K562 (cell line): ENCODE measurements around the gene NOVA1. TPM values are rescaled to one million over a fixed set of nuclear protein-coding genes. Genes with fewer than 3 reads are reported as not detected.

Experiments used
- ATAC-seq: fragments of 200-7000 bp; cut with Tn5 transposase; 3 replicates; pipeline ENCODE4 v1.9.1; 2020; ENCODE audit warnings: moderate library complexity
- BruUV-seq: library from RNA; stranded (reverse); fragments of 400-500 nt; replicated peaks from 2 replicates; lab custom pipeline; 2021; lab: Mats Ljungman, UMichigan
- CTCF ChIA-PET: fragments of 300-600 bp; formaldehyde crosslinking; extraction: SDS; loops from one replicate; lab custom pipeline; 2021; ENCODE audit warnings: low intra/inter-chr PET ratio; lab: Yijun Ruan, JAX
- POLR2A ChIA-PET: fragments of 300-600, 350-650 bp; sonication (Branson Sonifier 250); formaldehyde crosslinking; extraction: SDS; loops from one replicate; lab custom pipeline; 2021; ENCODE audit warnings: antibody characterized with exemption, inconsistent platforms; lab: Yijun Ruan, JAX
- DNase-seq, 4 experiments: peaks; one replicate each; pipeline versions ENCODE4 v3.0.0 to v3.0.0-alpha.2; 2011 to 2018; ENCODE audit warnings: low spot score in 3 of 4, mixed read lengths in 3 of 4; ENCODE audit errors: extremely low read depth in 1 of 4
- FAIRE-seq: peaks from 2 replicates; lab custom pipeline; 2011; peaks lifted over from hg19 to GRCh38; lab: Jason Lieb, UNC
- H2AFZ ChIP-seq: 2 replicates; pipeline ENCODE4 v1.6.0; 2011; ENCODE audit warnings: low read depth, low read length, control low read depth, inconsistent platforms
- H3K27ac ChIP-seq: fragments of 200-600 bp; 3 replicates; pipeline ENCODE4 v1.8.0; 2011; ENCODE audit warnings: low read depth, mild to moderate bottlenecking, control low read depth, inconsistent platforms, low read length, moderate library complexity, mixed read lengths; ENCODE audit errors: extremely low read depth
- H3K27me3 ChIP-seq, 2 experiments: fragments of 300-600 bp in 1 of 2; 2 replicates in 1 of 2; 3 replicates in 1 of 2; pipeline versions ENCODE4 v1.6.0 to v1.8.0; 2011; ENCODE audit warnings: inconsistent platforms in 2 of 2, low read length in 2 of 2, mild to moderate bottlenecking in 1 of 2, mixed read lengths in 1 of 2, moderate library complexity in 1 of 2; ENCODE audit not compliant: control insufficient read depth in 2 of 2, insufficient read depth in 2 of 2
- H3K36me3 ChIP-seq: fragments of 300-600 bp; 3 replicates; pipeline ENCODE4 v1.8.0; 2011; ENCODE audit warnings: mild to moderate bottlenecking, low read length, inconsistent platforms; ENCODE audit not compliant: control insufficient read depth, insufficient read depth
- H3K4me1 ChIP-seq, 2 experiments: fragments of 200-600 bp in 1 of 2; replicated peaks in 1 of 2; 2 replicates in 1 of 2; 3 replicates in 1 of 2; pipeline versions ENCODE4 v1.5.1 to v1.8.0; 2011; ENCODE audit warnings: inconsistent platforms in 2 of 2, low read length in 2 of 2, mild to moderate bottlenecking in 1 of 2, mixed read lengths in 1 of 2, moderate library complexity in 1 of 2; ENCODE audit not compliant: control insufficient read depth in 2 of 2, insufficient read depth in 2 of 2
- H3K4me2 ChIP-seq: 2 replicates; pipeline ENCODE4 v1.6.1; 2011; ENCODE audit warnings: low read length, control low read depth, inconsistent platforms, mixed read lengths; ENCODE audit not compliant: insufficient read depth
- H3K4me3 ChIP-seq: fragments of 200-600 bp; sonication (generic), shearing (Covaris generic); 2 replicates; pipeline ENCODE4 v1.5.1; 2016; ENCODE audit warnings: control low read depth, inconsistent platforms
- H3K79me2 ChIP-seq: fragments of 200-600 bp; 3 replicates; pipeline ENCODE4 v1.8.0; 2011; ENCODE audit warnings: low read length, inconsistent platforms; ENCODE audit not compliant: control insufficient read depth, insufficient read depth
- H3K9ac ChIP-seq, 2 experiments: 2 replicates each; pipeline versions ENCODE4 v1.6.0 to v1.6.1; 2011; ENCODE audit warnings: low read depth in 2 of 2, low read length in 2 of 2, control low read depth in 1 of 2, inconsistent platforms in 1 of 2, mild to moderate bottlenecking in 1 of 2, mixed read lengths in 1 of 2; ENCODE audit not compliant: insufficient read depth in 1 of 2
- H3K9me1 ChIP-seq: one replicate; pipeline ENCODE4 v1.6.0; 2011; ENCODE audit warnings: inconsistent platforms, mild to moderate bottlenecking, low read length, moderate library complexity; ENCODE audit not compliant: control insufficient read depth, insufficient read depth
- H3K9me3 ChIP-seq: replicated peaks from 2 replicates; pipeline ENCODE4 v1.5.1; 2011; ENCODE audit warnings: low read depth, low read length, inconsistent platforms; ENCODE audit not compliant: control insufficient read depth, insufficient read depth
- H4K20me1 ChIP-seq: replicated peaks from 2 replicates; pipeline ENCODE4 v1.6.1; 2011; ENCODE audit warnings: low read length, inconsistent platforms, mixed read lengths; ENCODE audit not compliant: control insufficient read depth, insufficient read depth
- CEBPB ChIP-seq: fragments of 450-650 bp; IDR thresholded peaks from 2 replicates; pipeline ENCODE4 v1.6.1; 2016; ENCODE audit warnings: missing genetic modification characterization, missing compliant biosample characterization
- ELF1 ChIP-seq: fragments of 200-800 bp; sonication (Bioruptor generic); IDR thresholded peaks from 2 replicates; pipeline ENCODE4 v1.6.1; 2016; ENCODE audit warnings: missing genetic modification characterization, missing compliant biosample characterization
- ESRRB ChIP-seq: fragments of 250-450 bp; sonication (Bioruptor Pico); IDR thresholded peaks from 2 replicates; pipeline ENCODE4 v1.5.0; 2020; ENCODE audit warnings: mild to moderate bottlenecking, moderate library complexity, borderline replicate concordance
- ETS1 ChIP-seq: conservative IDR thresholded peaks from 2 replicates; pipeline ENCODE4 v1.6.1; 2011; ENCODE audit warnings: low read depth, mild to moderate bottlenecking, low read length; ENCODE audit not compliant: control insufficient read depth
- KAT7 ChIP-seq: sonication (generic); formaldehyde crosslinking; IDR thresholded peaks from 2 replicates; pipeline ENCODE4 v1.8.0; 2022; ENCODE audit warnings: missing genetic modification reagents, mild to moderate bottlenecking, borderline replicate concordance
- MGA ChIP-seq: fragments of 450-650 bp; IDR thresholded peaks from 2 replicates; pipeline ENCODE4 v1.6.1; 2016; ENCODE audit warnings: mild to moderate bottlenecking, moderate library complexity
- PHB ChIP-seq: fragments of 250-450 bp; sonication (Bioruptor Pico); IDR thresholded peaks from 2 replicates; pipeline ENCODE4 v1.5.0; 2021
- YBX1 ChIP-seq: fragments of 450-650 bp; IDR thresholded peaks from 2 replicates; pipeline ENCODE4 v1.7.1; 2016; ENCODE audit warnings: mild to moderate bottlenecking
- WGBS: fragments of 100-300 bp; shearing (Covaris generic); methylation state at CpG from one replicate; pipeline ENCODE4 v1.1.6; 2016; ENCODE audit warnings: low coverage, mixed read lengths; ENCODE audit not compliant: insufficient coverage; ENCODE audit errors: missing lambda C conversion rate; 5-methylcytosine and 5-hydroxymethylcytosine counted together
- in situ Hi-C: fragments of 300-500 bp; cut with MboI; formaldehyde crosslinking; loops from 4 replicates; pipeline ENCODE4 v1.15.0; 2018; ENCODE audit warnings: inconsistent platforms, mixed read lengths
- intact Hi-C: fragments of 100-400 bp; cut with micrococcal nuclease; formaldehyde crosslinking; loops from 2 replicates; pipeline ENCODE4 v1.14.2; 2022
- polyA plus RNA-seq, 8 experiments: library from polyadenylated mRNA; depleted of rRNA in 4 of 8; stranded (reverse) in 5 of 8; unstranded in 3 of 8; fragments of >200 nt; fragmentation: Nextera tagmentation in 2 of 8; fragmentation: Illumina TruSeq in 1 of 8; extraction: Ambion mirVana in 2 of 8; extraction: Trizol in 1 of 8; gene quantifications; 2 replicates each; pipeline versions ENCODE4 v1.2.1 to v1.2.3, GENCODE V29; 2011 to 2014; ENCODE audit warnings: inconsistent platforms in 1 of 8, missing spikeins in 1 of 8
- total RNA-seq, 7 experiments: library from RNA; depleted of rRNA in 6 of 7; stranded (reverse); fragments of >200 nt in 6 of 7; fragmentation: Illumina TruSeq in 2 of 7; extraction: Trizol in 2 of 7; gene quantifications; 2 replicates each; pipeline versions ENCODE4 v1.2.1 to v1.2.3, GENCODE V29; 2011 to 2021; ENCODE audit warnings: low replicate concordance in 1 of 7

The NOVA1 gene
- total and polyA plus RNA-seq, 9 of the 15 experiments (the other 6 are each of a cell fraction or from before 2014, with no cell fraction given) = 0.01 TPM; not detected in 8

GRCh38 chr14:26593357-26593756 is 4.5 kb downstream of the NOVA1 start (continued):
- TF ChIP-seq ETS1 (no peak), KAT7 (CRISPR knock-in tag) (no peak), ESRRB (CRISPR knock-in tag) (no peak), CEBPB (no peak), YBX1 (no peak)

- no peaks in the 10 kb centered on the region for H4K20me1 ChIP-seq
- no peak for ATAC-seq
- WGBS = 0% methylated on average over 1 of the region's 1 CpG
- no peaks in the 10 kb centered on the region for H3K36me3 ChIP-seq
- no peaks in the 10 kb centered on the region for H3K9me1 ChIP-seq
- intact Hi-C loops (no loop called here), in situ Hi-C loops (no loop called here)
- FAIRE-seq = no peak
- DNase-seq = no peak
- no TSS peak for BruUV-seq
- no peaks in the 10 kb centered on the region for H3K79me2 ChIP-seq
- no peaks in the 10 kb centered on the region for H3K4me1 ChIP-seq
- no peaks in the 10 kb centered on the region for H3K9me3 ChIP-seq
- H3K27me3 ChIP-seq = no peaks in the 10 kb centered on the region
- no peak overlapping the region for H3K27ac ChIP-seq
- H3K4me3 ChIP-seq = no peak overlapping the region
- no peak overlapping the region for H3K9ac ChIP-seq
- POLR2A ChIA-PET = no interaction called here
- CTCF ChIA-PET = no interaction called here
- no peak overlapping the region for H3K4me2 ChIP-seq
- H2AFZ ChIP-seq = no peak overlapping the region
- no peak for TF ChIP-seq ELF1
- no peak for TF ChIP-seq MGA
- no peak for TF ChIP-seq PHB (CRISPR knock-in tag)
These were observed 7.9 kb downstream of the NOVA1 start for GRCh38 chr14:26589925-26590324.
